ENCODE measurements around the gene DDAH1.

Gene DDAH1

GRCh38 chr1:85318217-85318616, 146.7 kb downstream of the DDAH1 start:
- Histone ChIP-seq H3K23ac (ENCODE audit: low read length) (no peak overlapping the region), H3K79me1 (ENCODE audit: low read length) (no peaks in the 10 kb centered on the region), H3K4ac (ENCODE audit: low read depth, low read length) (no peak overlapping the region), H3K18ac (ENCODE audit: low read length) (no peak overlapping the region), H2BK15ac (replicated peaks; ENCODE audit: low read depth) (no peak overlapping the region), H3K4me1 (ENCODE audit: control insufficient read depth, low read depth, low read length) (no peaks in the 10 kb centered on the region), H3K79me2 (ENCODE audit: control insufficient read depth, insufficient read depth, low read length) (no peaks in the 10 kb centered on the region), H2AK5ac (ENCODE audit: low read length) (no peak overlapping the region), H3K27me3 (ENCODE audit: insufficient read depth, low read length, poor library complexity) (no peaks in the 10 kb centered on the region), H3K36me3 (ENCODE audit: control insufficient read depth, insufficient read depth, low read length) (no peaks in the 10 kb centered on the region), H3K9ac (ENCODE audit: low read length) (no peak overlapping the region), H2BK120ac (ENCODE audit: low read depth, low read length) (no peak overlapping the region), H4K8ac (ENCODE audit: low read depth, low read length) (no peak overlapping the region), H3K56ac (ENCODE audit: low read length) (no peak overlapping the region), H3K27ac (ENCODE audit: low read depth, low read length) (no peak overlapping the region), H2BK5ac (ENCODE audit: low read length) (no peak overlapping the region), H3K4me3 (ENCODE audit: low read length) (no peak overlapping the region), H4K5ac (ENCODE audit: low read length) (no peak overlapping the region), H3K4me2 (ENCODE audit: low read length) (no peak overlapping the region)
- DNase-seq = no peak
- WGBS (ENCODE audit: extremely low coverage, insufficient coverage, low lambda C conversion rate) = no CpG with 5 or more reads among the region's 1 CpG

- Histone ChIP-seq H3K4me2 (ENCODE audit: low read length) (no peak overlapping the region), H3K4me3 (ENCODE audit: low read length) (no peak overlapping the region), H3K4ac (ENCODE audit: low read depth, low read length) (no peak overlapping the region), H2BK15ac (replicated peaks; ENCODE audit: low read depth) (no peak overlapping the region), H3K18ac (ENCODE audit: low read length) (no peak overlapping the region), H3K23ac (ENCODE audit: low read length) (no peak overlapping the region), H3K79me2 (ENCODE audit: control insufficient read depth, insufficient read depth, low read length) (no peaks in the 10 kb centered on the region), H3K9ac (ENCODE audit: low read length) (no peak overlapping the region), H3K56ac (ENCODE audit: low read length) (no peak overlapping the region), H3K27me3 (ENCODE audit: insufficient read depth, low read length, poor library complexity) (no peaks in the 10 kb centered on the region), H3K36me3 (ENCODE audit: control insufficient read depth, insufficient read depth, low read length) (no peaks in the 10 kb centered on the region), H2BK5ac (ENCODE audit: low read length) (no peak overlapping the region), H4K5ac (ENCODE audit: low read length) (no peak overlapping the region), H4K8ac (ENCODE audit: low read depth, low read length) (no peak overlapping the region), H3K27ac (ENCODE audit: low read depth, low read length) (no peak overlapping the region), H2AK5ac (ENCODE audit: low read length) (no peak overlapping the region), H2BK120ac (ENCODE audit: low read depth, low read length) (no peak overlapping the region), H3K4me1 (ENCODE audit: control insufficient read depth, low read depth, low read length) (no peaks in the 10 kb centered on the region), H3K79me1 (ENCODE audit: low read length) (no peaks in the 10 kb centered on the region)
- WGBS (ENCODE audit: extremely low coverage, insufficient coverage, low lambda C conversion rate) = no CpG with 5 or more reads among the region's 5 CpGs
- DNase-seq = no peak
Observed at GRCh38 chr1:85317560-85317959, 147.4 kb downstream of the DDAH1 start.

- no peak overlapping the region for H3K9ac ChIP-seq (ENCODE audit: low read length)
- H3K56ac ChIP-seq (ENCODE audit: low read length) = no peak overlapping the region
- no peak overlapping the region for H3K27ac ChIP-seq (ENCODE audit: low read depth, low read length)
- no peak overlapping the region for H3K4ac ChIP-seq (ENCODE audit: low read depth, low read length)
- H3K18ac ChIP-seq (ENCODE audit: low read length) = no peak overlapping the region
- no peak overlapping the region for H4K8ac ChIP-seq (ENCODE audit: low read depth, low read length)
- no peak overlapping the region for H2AK5ac ChIP-seq (ENCODE audit: low read length)
- no peak overlapping the region for H4K5ac ChIP-seq (ENCODE audit: low read length)
- H3K36me3 ChIP-seq (ENCODE audit: control insufficient read depth, insufficient read depth, low read length) = no peaks in the 10 kb centered on the region
- H2BK120ac ChIP-seq (ENCODE audit: low read depth, low read length) = no peak overlapping the region
- DNase-seq = no peak
- H3K4me3 ChIP-seq (ENCODE audit: low read length) = no peak overlapping the region
- no peaks in the 10 kb centered on the region for H3K27me3 ChIP-seq (ENCODE audit: insufficient read depth, low read length, poor library complexity)
- no peak overlapping the region for H3K23ac ChIP-seq (ENCODE audit: low read length)
- no peak overlapping the region for H2BK5ac ChIP-seq (ENCODE audit: low read length)
- no peaks in the 10 kb centered on the region for H3K79me2 ChIP-seq (ENCODE audit: control insufficient read depth, insufficient read depth, low read length)
- H3K79me1 ChIP-seq (ENCODE audit: low read length) = no peaks in the 10 kb centered on the region
- WGBS (ENCODE audit: extremely low coverage, insufficient coverage, low lambda C conversion rate) = no CpG with 5 or more reads among the region's 2 CpGs
- H3K4me2 ChIP-seq (ENCODE audit: low read length) = no peak overlapping the region
- peaks cover 3% of the 10 kb centered on the region for H3K4me1 ChIP-seq (ENCODE audit: control insufficient read depth, low read depth, low read length)
- no peak overlapping the region for H2BK15ac ChIP-seq (replicated peaks; ENCODE audit: low read depth)
Observed at GRCh38 chr1:85316321-85316720, 148.6 kb downstream of the DDAH1 start.

- no peak overlapping the region for H2BK120ac ChIP-seq (ENCODE audit: low read depth, low read length)
- no peak overlapping the region for H2BK15ac ChIP-seq (replicated peaks; ENCODE audit: low read depth)
- H3K18ac ChIP-seq (ENCODE audit: low read length) = no peak overlapping the region
- H3K36me3 ChIP-seq (ENCODE audit: control insufficient read depth, insufficient read depth, low read length) = no peaks in the 10 kb centered on the region
- H4K5ac ChIP-seq (ENCODE audit: low read length) = no peak overlapping the region
- no peak overlapping the region for H3K4ac ChIP-seq (ENCODE audit: low read depth, low read length)
- peaks cover 3% of the 10 kb centered on the region for H3K4me1 ChIP-seq (ENCODE audit: control insufficient read depth, low read depth, low read length)
- no peak overlapping the region for H3K56ac ChIP-seq (ENCODE audit: low read length)
- no peaks in the 10 kb centered on the region for H3K27me3 ChIP-seq (ENCODE audit: insufficient read depth, low read length, poor library complexity)
- WGBS (ENCODE audit: extremely low coverage, insufficient coverage, low lambda C conversion rate) = 100% methylated on average over 2 of the region's 8 CpGs
- no peaks in the 10 kb centered on the region for H3K79me1 ChIP-seq (ENCODE audit: low read length)
- H3K4me2 ChIP-seq (ENCODE audit: low read length) = no peak overlapping the region
- no peak overlapping the region for H3K27ac ChIP-seq (ENCODE audit: low read depth, low read length)
- no peak overlapping the region for H3K9ac ChIP-seq (ENCODE audit: low read length)
- H4K8ac ChIP-seq (ENCODE audit: low read depth, low read length) = no peak overlapping the region
- H2BK5ac ChIP-seq (ENCODE audit: low read length) = no peak overlapping the region
- H3K4me3 ChIP-seq (ENCODE audit: low read length) = no peak overlapping the region
- peak; percentile 57 for DNase-seq
- no peak overlapping the region for H3K23ac ChIP-seq (ENCODE audit: low read length)
- H3K79me2 ChIP-seq (ENCODE audit: control insufficient read depth, insufficient read depth, low read length) = no peaks in the 10 kb centered on the region
- no peak overlapping the region for H2AK5ac ChIP-seq (ENCODE audit: low read length)
Observed at GRCh38 chr1:85315789-85316188, 149.2 kb downstream of the DDAH1 start.

GRCh38 chr1:85314726-85315125, 150.2 kb downstream of the DDAH1 start:
- Histone ChIP-seq H3K56ac (ENCODE audit: low read length) (no peak overlapping the region), H3K79me1 (ENCODE audit: low read length) (no peaks in the 10 kb centered on the region), H3K4ac (ENCODE audit: low read depth, low read length) (no peak overlapping the region), H3K18ac (ENCODE audit: low read length) (no peak overlapping the region), H3K27ac (ENCODE audit: low read depth, low read length) (no peak overlapping the region), H3K9ac (ENCODE audit: low read length) (no peak overlapping the region), H4K5ac (ENCODE audit: low read length) (no peak overlapping the region), H2AK5ac (ENCODE audit: low read length) (no peak overlapping the region), H3K4me2 (ENCODE audit: low read length) (no peak overlapping the region), H2BK5ac (ENCODE audit: low read length) (no peak overlapping the region), H3K23ac (ENCODE audit: low read length) (no peak overlapping the region), H3K36me3 (ENCODE audit: control insufficient read depth, insufficient read depth, low read length) (no peaks in the 10 kb centered on the region), H4K8ac (ENCODE audit: low read depth, low read length) (no peak overlapping the region), H2BK15ac (replicated peaks; ENCODE audit: low read depth) (no peak overlapping the region), H3K79me2 (ENCODE audit: control insufficient read depth, insufficient read depth, low read length) (no peaks in the 10 kb centered on the region), H3K4me1 (ENCODE audit: control insufficient read depth, low read depth, low read length) (peaks cover 3% of the 10 kb centered on the region), H2BK120ac (ENCODE audit: low read depth, low read length) (no peak overlapping the region), H3K4me3 (ENCODE audit: low read length) (no peak overlapping the region), H3K27me3 (ENCODE audit: insufficient read depth, low read length, poor library complexity) (no peaks in the 10 kb centered on the region)
- DNase-seq = peak; percentile 17

- no peak overlapping the region for H3K56ac ChIP-seq (ENCODE audit: low read length)
- H3K18ac ChIP-seq (ENCODE audit: low read length) = no peak overlapping the region
- H2BK120ac ChIP-seq (ENCODE audit: low read depth, low read length) = no peak overlapping the region
- no peak overlapping the region for H2BK5ac ChIP-seq (ENCODE audit: low read length)
- H4K5ac ChIP-seq (ENCODE audit: low read length) = no peak overlapping the region
- H4K8ac ChIP-seq (ENCODE audit: low read depth, low read length) = no peak overlapping the region
- no peak overlapping the region for H2AK5ac ChIP-seq (ENCODE audit: low read length)
- no peaks in the 10 kb centered on the region for H3K79me2 ChIP-seq (ENCODE audit: control insufficient read depth, insufficient read depth, low read length)
- H3K4me1 ChIP-seq (ENCODE audit: control insufficient read depth, low read depth, low read length) = peaks cover 3% of the 10 kb centered on the region
- no peaks in the 10 kb centered on the region for H3K36me3 ChIP-seq (ENCODE audit: control insufficient read depth, insufficient read depth, low read length)
- DNase-seq = peak; percentile 46
- H3K4me2 ChIP-seq (ENCODE audit: low read length) = no peak overlapping the region
- no peak overlapping the region for H3K27ac ChIP-seq (ENCODE audit: low read depth, low read length)
- H3K9ac ChIP-seq (ENCODE audit: low read length) = no peak overlapping the region
- WGBS (ENCODE audit: extremely low coverage, insufficient coverage, low lambda C conversion rate) = no CpG with 5 or more reads among the region's 3 CpGs
- no peaks in the 10 kb centered on the region for H3K79me1 ChIP-seq (ENCODE audit: low read length)
- no peak overlapping the region for H3K23ac ChIP-seq (ENCODE audit: low read length)
- H3K4me3 ChIP-seq (ENCODE audit: low read length) = no peak overlapping the region
- no peak overlapping the region for H3K4ac ChIP-seq (ENCODE audit: low read depth, low read length)
- H3K27me3 ChIP-seq (ENCODE audit: insufficient read depth, low read length, poor library complexity) = no peaks in the 10 kb centered on the region
- H2BK15ac ChIP-seq (replicated peaks; ENCODE audit: low read depth) = no peak overlapping the region
Observed at GRCh38 chr1:85313888-85314696, 150.9 kb downstream of the DDAH1 start.

Measured in mesendoderm (in vitro differentiated cells).